K562 (cell line): ENCODE data around the gene USP10. TPM values are rescaled to one million over a fixed set of nuclear protein-coding genes. Genes with fewer than 3 reads are reported as not detected.

Source experiments
- BCOR ChIP-seq: fragments of 450-650 bp; IDR thresholded peaks from 2 replicates; pipeline ENCODE4 v1.6.1; 2016
- CBFA2T3 ChIP-seq: fragments of 450-650 bp; IDR thresholded peaks from 2 replicates; pipeline ENCODE4 v1.6.1; 2017
- CBX3 ChIP-seq, 2 experiments: IDR thresholded peaks; 1 replicate in 1 of 2; 2 replicates in 1 of 2; pipeline ENCODE4 v1.6.1; 2012; ENCODE audit warnings: inconsistent platforms in 2 of 2, low read length in 2 of 2, borderline replicate concordance in 1 of 2, control low read depth in 1 of 2
- CGGBP1 ChIP-seq: fragments of 250-450 bp; sonication (Bioruptor Pico); IDR thresholded peaks from 2 replicates; pipeline ENCODE4 v1.9.0; 2021; ENCODE audit warnings: mild to moderate bottlenecking
- CREB1 ChIP-seq, 2 experiments: sonication (generic) in 1 of 2; formaldehyde crosslinking in 1 of 2; IDR thresholded peaks; 2 replicates each; pipeline versions ENCODE4 v1.6.1 to v1.8.0; 2012 to 2022; ENCODE audit warnings: inconsistent platforms in 1 of 2, mild to moderate bottlenecking in 1 of 2, missing genetic modification reagents in 1 of 2, moderate library complexity in 1 of 2
- EP300 ChIP-seq: IDR thresholded peaks from 2 replicates; pipeline ENCODE4 v1.6.1; 2012; ENCODE audit warnings: low read length, improper control_type of control experiment
- MAFK ChIP-seq: IDR thresholded peaks from 2 replicates; pipeline ENCODE4 v1.6.1; 2011; ENCODE audit warnings: low read length, improper control_type of control experiment
- NELFE ChIP-seq: IDR thresholded peaks from 2 replicates; pipeline ENCODE4 v1.6.1; 2011; ENCODE audit warnings: mild to moderate bottlenecking; ENCODE audit not compliant: insufficient read depth, insufficient read length
- NFE2 ChIP-seq: IDR thresholded peaks from 2 replicates; pipeline ENCODE4 v1.6.1; 2014; ENCODE audit warnings: antibody characterized with exemption, low read depth
- NFE2L1 ChIP-seq: fragments of 450-650 bp; IDR thresholded peaks from 2 replicates; pipeline ENCODE4 v1.6.1; 2016; ENCODE audit warnings: missing genetic modification characterization, low read depth, mild to moderate bottlenecking, missing compliant biosample characterization, moderate library complexity, borderline replicate concordance
- NFIC ChIP-seq: fragments of 450-650 bp; IDR thresholded peaks from 2 replicates; pipeline ENCODE4 v1.6.1; 2017; ENCODE audit warnings: mild to moderate bottlenecking, inconsistent platforms
- NFIX ChIP-seq: fragments of 250-450 bp; sonication (Bioruptor Pico); IDR thresholded peaks from 2 replicates; pipeline ENCODE4 v1.4.0; 2020; ENCODE audit warnings: low read depth, mild to moderate bottlenecking, moderate library complexity
- NR2C1 ChIP-seq, 2 experiments: fragments of 450-650 bp; IDR thresholded peaks; 2 replicates each; pipeline ENCODE4 v1.6.1; 2017; ENCODE audit warnings: mild to moderate bottlenecking in 2 of 2, antibody characterized with exemption in 1 of 2, inconsistent platforms in 1 of 2, missing compliant biosample characterization in 1 of 2, missing genetic modification characterization in 1 of 2
- PHF8 ChIP-seq: fragments of 200-600 bp; sonication (generic); IDR thresholded peaks from 2 replicates; pipeline ENCODE4 v1.6.1; 2012; ENCODE audit warnings: mixed run types, mild to moderate bottlenecking, inconsistent platforms, low read length, moderate library complexity, borderline replicate concordance
- PRPF4 ChIP-seq: fragments of 200-400 bp; formaldehyde crosslinking; IDR thresholded peaks from one replicate; pipeline ENCODE4 v1.6.1; 2017; ENCODE audit warnings: low read length, low read depth, mild to moderate bottlenecking; ENCODE audit not compliant: insufficient read depth, poor library complexity, severe bottlenecking
- RERE ChIP-seq: sonication (generic); formaldehyde crosslinking; IDR thresholded peaks from 2 replicates; pipeline ENCODE4 v1.8.0; 2023; ENCODE audit warnings: missing genetic modification reagents, mild to moderate bottlenecking, borderline replicate concordance
- SMAD1 ChIP-seq: fragments of 150-350 bp; IDR thresholded peaks from 2 replicates; pipeline ENCODE4 v1.6.1; 2014; ENCODE audit warnings: low read length, low read depth; ENCODE audit not compliant: partially characterized antibody
- TCF15 ChIP-seq: fragments of 250-450 bp; sonication (Bioruptor Pico); IDR thresholded peaks from 2 replicates; pipeline ENCODE4 v1.8.0; 2022; ENCODE audit warnings: moderate library complexity, mild to moderate bottlenecking, inconsistent platforms
- TOE1 ChIP-seq, 2 experiments: fragments of 450-650 bp in 1 of 2; sonication (generic) in 1 of 2; formaldehyde crosslinking in 1 of 2; IDR thresholded peaks; 2 replicates each; pipeline versions ENCODE4 v1.7.1 to v1.8.0; 2016 to 2022; ENCODE audit warnings: borderline replicate concordance in 2 of 2, mild to moderate bottlenecking in 2 of 2, antibody characterized with exemption in 1 of 2, inconsistent platforms in 1 of 2, low read depth in 1 of 2, missing genetic modification reagents in 1 of 2, moderate library complexity in 1 of 2
- ZNF778 ChIP-seq: fragments of 450-650 bp; formaldehyde crosslinking; IDR thresholded peaks from 2 replicates; pipeline ENCODE4 v1.4.0; 2020; ENCODE audit warnings: mild to moderate bottlenecking, moderate library complexity
- polyA plus RNA-seq, 8 experiments: library from polyadenylated mRNA; depleted of rRNA in 4 of 8; stranded (reverse) in 5 of 8; unstranded in 3 of 8; fragments of >200 nt; fragmentation: Nextera tagmentation in 2 of 8; fragmentation: Illumina TruSeq in 1 of 8; extraction: Ambion mirVana in 2 of 8; extraction: Trizol in 1 of 8; gene quantifications; 2 replicates each; pipeline versions ENCODE4 v1.2.1 to v1.2.3, GENCODE V29; 2011 to 2014; ENCODE audit warnings: inconsistent platforms in 1 of 8, missing spikeins in 1 of 8
- total RNA-seq, 7 experiments: library from RNA; depleted of rRNA in 6 of 7; stranded (reverse); fragments of >200 nt in 6 of 7; fragmentation: Illumina TruSeq in 2 of 7; extraction: Trizol in 2 of 7; gene quantifications; 2 replicates each; pipeline versions ENCODE4 v1.2.1 to v1.2.3, GENCODE V29; 2011 to 2021; ENCODE audit warnings: low replicate concordance in 1 of 7

USP10 gene
- total and polyA plus RNA-seq, 9 of the 15 experiments (the other 6 are each of a cell fraction or from before 2014, with no cell fraction given), result 61.7 to 197 (median 116) TPM

- TF ChIP-seq RERE (CRISPR knock-in tag) (no peak), TOE1 (IDR thresholded peaks at IDR 0.05; ENCODE audit: borderline replicate concordance) (no peak), TOE1 (CRISPR knock-in tag; IDR thresholded peaks at IDR 0.05; ENCODE audit: borderline replicate concordance, low read depth) (no peak), NFE2L1 (tag) (no peak), EP300 (no peak), CBFA2T3 (no peak), CREB1 (IDR thresholded peaks at IDR 0.05) (no peak), CREB1 (CRISPR knock-in tag; IDR thresholded peaks at IDR 0.05) (no peak), NR2C1 (IDR thresholded peaks at IDR 0.05) (no peak), NR2C1 (tag; IDR thresholded peaks at IDR 0.05) (no peak), TCF15 (no peak), SMAD1 (peak; percentile 69), ZNF778 (no peak), BCOR (0 out of 2 replicates have a peak, but pooled peaks have one; percentile 8), PHF8 (no peak), PRPF4 (no peak), NFIX (CRISPR knock-in tag) (peak; percentile 97), NFE2 (no peak), CGGBP1 (no peak), CBX3 (IDR thresholded peaks at IDR 0.05; ENCODE audit: borderline replicate concordance in 1 of 2, low read length in 2 of 2) (0 out of 3 replicates have a peak, but pooled peaks of 1 of the 2 experiments have one; percentile 19), NFIC (peak; percentile 98), NELFE (no peak), MAFK (no peak)
Measured at GRCh38 chr16:84800158-84800978, 100.6 kb downstream of the USP10 start (continued).
